Activated CD8-positive, alpha-beta memory T cell treated with anti-CD3 and anti-CD28 coated beads, Interleukin-2, amount 50 U/mL, for 24 hours (primary cell): ENCODE measurements around the gene CCN5.

ENCODE experiments used
- DNase-seq: peaks from one replicate; pipeline ENCODE4 v3.0.0-alpha.2; 2020; ENCODE audit errors: extremely low read depth

Gene CCN5

DNA sequence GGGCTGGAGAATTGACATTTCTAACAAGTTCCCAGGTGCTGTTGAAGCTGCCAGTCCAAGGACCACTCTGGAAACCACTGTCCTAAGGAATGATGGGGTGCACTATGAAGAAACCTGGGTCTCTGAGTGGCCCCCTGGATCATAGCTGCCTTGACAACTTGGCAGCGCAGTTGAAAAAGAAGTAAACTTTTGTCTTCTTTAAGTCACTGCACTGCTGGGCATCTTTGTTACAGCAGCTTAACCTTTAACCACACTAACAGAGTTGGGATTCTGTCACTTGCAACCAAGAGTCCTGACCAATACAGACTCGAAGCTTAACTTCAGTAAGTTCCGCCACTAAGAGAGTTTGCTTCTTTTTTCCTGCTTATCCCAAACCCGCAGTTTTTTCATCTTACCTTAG, 21.9 kb downstream of the CCN5 start:
- DNase-seq: no peak

DNA sequence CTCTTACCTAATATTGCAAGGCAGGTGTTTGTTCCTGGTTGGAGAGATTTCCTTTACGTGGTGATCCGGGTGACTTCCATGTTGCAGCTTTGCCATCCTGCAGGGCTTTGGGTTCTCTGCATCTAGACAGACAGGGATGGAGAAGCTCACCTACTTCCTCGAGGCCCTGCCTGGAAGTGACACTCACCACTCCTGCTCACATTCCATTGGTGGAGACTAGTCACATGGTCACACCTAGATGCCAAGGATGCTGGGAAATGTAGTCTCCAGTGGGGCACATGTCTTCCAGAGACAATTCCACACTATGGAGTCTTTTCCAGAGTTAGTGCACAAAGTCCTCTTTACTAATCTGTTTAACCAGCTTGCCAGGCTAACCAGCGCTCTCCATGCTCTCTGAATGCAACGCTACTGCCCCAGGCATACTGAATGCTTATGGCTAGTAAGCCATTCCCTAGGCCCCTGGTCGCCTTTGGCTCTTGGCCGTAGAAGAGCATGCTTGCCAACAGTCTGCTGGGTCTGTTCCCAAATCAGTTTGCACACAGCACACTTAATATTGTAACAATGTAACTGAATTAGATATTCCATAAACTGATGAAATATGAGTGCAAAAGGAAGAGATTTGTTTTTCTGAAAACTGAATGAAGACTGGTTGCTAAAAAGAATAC, 23.8 kb downstream of the CCN5 start:
- no peak for DNase-seq

DNA sequence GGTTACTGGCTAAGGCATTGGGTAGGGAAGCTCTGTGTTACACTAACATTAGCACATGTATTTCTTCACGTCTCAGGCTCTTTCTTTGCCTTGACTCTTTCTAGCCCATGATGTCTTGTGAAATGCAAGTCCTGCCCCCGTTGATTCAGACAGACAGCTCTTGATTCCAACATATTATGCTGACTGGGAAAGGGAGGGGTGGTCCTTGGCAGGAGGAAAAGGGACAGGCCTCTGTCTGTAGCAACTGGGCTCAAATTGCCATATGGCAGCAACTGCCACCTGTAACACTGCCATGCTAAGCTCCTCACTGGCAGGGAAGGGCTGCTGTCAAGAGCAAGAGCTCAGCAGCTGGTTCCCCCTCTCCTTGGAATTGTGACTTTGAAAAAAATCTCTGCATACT, 24.8 kb downstream of the CCN5 start:
- DNase-seq: no peak

DNA sequence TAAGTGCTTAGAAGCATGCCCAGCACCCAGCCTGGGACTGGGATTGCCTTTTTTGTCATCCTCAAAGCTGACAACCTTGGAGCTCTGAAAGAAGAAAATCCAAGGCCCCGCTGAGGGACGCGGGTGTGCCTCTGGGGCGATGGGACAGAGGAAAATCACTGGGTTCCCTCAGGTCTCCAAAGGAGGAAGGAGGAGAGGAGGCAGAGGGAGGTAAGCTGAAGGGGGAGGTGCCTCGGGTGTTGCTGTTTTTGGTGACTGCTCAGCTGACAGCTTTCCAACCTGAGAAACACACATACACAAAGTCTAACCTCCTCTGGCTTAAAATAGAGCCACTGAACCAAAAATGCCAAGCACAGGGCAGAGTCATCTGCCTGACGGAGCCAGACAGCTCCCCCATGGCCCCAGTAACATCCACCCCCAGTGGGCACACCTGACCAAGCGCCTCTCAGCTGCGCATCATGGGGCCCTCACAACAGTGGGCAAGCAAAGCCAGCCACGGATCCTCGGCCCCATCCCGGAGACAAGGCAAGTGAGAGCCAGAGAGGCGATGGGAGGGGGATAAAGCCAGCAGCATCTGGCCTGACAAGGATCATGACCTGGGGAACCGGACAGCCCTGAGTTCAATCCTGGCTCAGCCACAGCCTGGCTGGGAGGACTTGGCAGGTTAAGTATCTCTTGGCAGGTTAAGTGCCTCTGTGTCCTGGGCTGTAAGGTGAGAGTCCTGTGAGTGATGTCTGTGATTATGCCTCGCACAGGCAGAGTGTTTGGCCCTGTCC, 27.3 kb downstream of the CCN5 start:
- no peak for DNase-seq

DNA sequence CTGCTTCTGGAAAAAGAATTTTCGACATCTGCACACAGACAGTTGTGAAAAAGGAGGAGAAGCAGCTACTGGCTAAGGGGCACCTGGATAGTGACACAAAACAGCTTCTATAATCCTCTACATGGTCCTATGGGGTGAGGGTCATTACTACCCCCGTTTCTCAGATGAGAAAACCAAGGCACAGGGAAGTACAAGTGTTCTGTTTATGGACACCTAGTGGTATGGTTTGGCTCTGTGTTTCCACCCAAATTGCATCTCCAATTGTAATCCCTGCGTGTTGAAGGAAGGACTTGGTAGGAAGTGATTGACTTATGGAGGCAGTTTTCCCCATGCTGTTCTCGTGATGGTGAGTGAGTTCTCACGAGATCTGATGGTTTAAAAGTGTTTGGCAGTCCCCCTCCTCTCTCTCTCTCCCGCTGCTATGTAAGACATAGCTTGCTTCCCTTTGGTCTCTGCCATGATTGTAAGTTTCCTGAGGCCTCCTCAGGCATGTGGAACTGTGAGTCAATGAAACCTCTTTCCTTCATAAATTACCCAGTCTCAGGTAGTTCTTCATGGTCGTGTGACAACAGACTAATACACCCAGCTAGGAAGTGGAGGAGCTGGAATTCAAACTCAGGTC, 28.0 kb downstream of the CCN5 start:
- no peak for DNase-seq

DNA sequence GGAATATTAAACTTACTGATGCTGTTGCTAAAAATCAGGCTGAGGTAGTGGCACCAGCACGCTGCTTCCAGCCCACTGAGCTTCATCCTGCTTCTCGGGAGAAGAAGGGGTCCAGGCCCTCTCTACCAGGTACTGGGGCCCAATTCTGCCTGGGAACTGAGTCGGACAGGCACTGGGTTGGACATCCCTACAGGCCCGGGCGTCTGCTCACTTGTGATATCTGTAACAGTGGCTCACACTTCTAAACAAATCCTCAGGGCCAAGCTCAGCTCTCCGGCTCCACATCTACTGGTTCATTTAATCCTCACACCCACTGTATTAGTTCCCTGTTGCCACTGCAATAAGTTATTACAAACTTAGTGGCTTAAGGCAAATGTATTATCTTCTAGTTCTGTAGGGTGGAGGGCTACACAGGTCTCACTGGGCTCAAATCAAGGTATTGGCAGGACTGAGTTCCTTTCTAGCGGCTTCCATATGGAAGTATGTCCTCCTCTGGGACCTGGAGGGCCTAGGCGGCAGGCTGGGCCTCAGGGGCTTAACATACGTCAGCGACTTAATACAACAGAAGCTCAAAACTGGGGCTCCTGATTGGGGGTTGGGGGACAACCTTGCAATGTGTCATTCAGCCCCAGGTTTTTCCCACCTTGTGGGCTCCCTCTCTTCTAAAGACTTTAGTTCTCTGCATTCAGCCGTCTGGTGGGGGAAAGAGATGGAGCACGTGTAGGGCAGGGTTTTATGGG, 28.9 kb downstream of the CCN5 start:
- DNase-seq: no peak

DNA sequence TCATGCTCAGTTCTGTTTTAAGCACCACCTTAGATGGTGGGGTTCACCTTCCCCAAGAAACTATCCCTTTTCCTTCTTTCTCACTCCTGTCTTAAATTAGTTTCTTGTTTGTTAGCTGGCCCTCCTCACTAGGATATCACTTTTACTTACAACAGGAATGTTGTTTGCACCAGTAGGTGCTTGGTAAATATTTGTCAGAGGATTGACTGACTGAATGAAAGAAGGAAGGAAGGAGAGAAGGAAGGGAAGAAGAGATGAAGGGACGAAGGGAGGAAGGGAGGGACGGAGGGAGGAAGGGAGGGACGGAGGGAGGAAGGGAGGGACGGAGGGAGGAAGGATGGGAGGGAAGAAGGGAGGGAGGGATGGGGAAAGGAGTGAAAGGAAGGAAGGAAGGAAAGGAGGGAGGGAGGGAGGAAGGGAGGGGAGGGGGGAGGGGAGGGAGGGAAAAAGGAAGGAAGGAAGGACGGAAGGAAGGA, 30.0 kb downstream of the CCN5 start:
- no peak for DNase-seq

DNA sequence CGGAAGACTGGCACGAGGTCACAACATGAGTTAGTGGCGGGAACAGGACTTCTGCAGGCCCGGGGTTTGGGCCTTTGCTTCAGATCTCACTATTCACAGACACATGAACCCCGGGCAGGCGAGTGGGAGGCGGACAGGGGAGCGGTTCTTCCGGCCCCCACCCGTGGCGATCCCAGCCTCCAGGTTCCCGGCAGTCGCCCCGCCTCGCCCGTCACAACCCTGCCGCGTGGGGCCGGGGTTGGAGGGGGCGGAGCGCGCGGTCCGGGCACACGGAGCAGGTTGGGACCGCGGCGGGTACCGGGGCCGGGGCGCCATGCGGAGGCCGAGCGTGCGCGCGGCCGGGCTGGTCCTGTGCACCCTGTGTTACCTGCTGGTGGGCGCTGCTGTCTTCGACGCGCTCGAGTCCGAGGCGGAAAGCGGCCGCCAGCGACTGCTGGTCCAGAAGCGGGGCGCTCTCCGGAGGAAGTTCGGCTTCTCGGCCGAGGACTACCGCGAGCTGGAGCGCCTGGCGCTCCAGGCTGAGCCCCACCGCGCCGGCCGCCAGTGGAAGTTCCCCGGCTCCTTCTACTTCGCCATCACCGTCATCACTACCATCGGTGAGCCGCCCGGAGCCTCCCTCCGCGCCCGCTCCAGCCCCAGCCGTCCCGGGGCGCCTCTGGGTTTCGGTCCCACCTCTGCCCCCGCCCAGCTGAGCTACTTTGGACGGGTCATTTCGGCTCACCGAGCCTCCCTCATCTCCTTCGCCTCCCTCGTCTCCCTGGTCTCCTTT, 30.6 kb downstream of the CCN5 start, which contains the start of gene KCNK15:
Gene KCNK15, plus strand, starts transcription at position 268 of the 769 bp plus-strand sequence. Its CDS starts 46 bp downstream, at position 314.
- DNase-seq: no peak

DNA sequence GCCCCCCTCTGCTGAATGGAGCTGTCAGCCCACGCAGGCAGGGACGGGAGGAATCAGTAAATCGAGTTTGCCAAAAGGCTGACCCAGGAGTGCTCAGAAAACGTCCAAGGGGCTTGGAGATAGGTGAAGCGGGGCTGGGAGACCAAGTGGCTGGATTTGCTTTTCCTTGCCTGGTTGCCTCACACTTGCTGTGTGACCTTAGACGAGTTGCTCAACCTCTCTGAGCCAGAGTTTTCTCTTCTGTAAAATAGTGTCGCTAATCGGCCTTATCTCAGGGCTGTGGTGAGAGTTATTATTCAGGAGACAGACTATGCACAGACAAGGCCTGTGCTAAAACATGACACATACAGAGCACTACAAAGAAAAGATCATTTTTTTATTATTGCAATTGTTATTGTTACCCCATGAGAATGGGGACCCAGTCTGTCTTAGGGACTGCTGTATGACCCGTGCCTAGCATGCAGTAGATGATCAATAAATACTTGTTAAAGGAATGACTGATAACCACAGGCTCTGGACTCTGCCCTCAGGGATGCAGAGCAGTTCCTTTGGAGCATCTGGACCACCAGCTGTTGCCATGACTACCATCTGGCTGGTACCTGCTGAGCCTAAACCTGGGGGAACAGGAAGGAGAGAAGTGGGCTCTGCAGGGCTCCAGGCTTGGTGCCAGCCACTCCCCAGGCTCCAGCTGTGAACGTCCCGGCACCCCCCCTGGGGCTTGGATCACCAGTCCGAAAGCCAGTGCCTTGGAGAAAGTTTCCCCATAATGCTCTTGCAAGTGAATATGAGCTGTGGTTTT, 31.4 kb downstream of the CCN5 start:
- no peak for DNase-seq

DNA sequence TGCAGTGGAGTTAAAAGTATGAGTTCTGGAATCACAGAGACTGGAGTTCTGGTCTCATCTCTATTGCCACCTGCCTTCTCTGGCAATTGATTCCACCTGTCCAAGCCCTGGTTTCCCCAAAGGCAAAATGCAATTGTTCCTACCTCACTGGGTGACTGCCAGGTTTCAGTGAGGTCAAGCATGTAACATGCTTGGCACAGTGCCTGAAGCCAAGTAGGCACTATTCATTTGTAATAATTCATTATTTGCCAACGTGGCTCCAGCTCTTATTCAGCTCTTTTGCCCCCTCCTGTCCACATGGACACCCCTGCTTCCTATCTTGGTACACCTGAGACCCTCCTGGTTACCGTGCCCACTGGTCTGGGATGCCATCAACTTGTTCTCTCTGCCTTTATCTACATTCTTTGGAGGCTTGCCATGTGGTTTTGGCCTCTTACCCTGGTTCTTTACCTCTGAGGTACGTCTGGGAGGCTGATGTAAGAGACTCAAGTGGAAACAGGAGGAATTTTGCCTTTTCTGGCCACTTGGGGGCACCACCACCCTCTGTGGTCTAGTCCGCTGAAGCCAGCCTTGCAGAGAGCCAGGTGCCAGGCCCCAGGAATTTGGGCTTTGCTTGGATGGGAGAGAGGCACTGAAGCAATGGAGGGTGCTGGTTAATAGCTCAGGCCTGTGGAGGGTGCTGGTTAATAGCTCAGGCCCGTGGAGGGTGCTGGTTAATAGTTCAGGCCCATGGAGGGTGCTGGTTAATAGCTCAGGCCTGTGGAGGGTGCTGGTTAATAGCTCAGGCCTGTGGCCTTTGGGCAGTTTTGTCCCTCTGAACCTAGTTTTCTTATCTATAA, 32.2 kb downstream of the CCN5 start:
- DNase-seq: no peak

DNA sequence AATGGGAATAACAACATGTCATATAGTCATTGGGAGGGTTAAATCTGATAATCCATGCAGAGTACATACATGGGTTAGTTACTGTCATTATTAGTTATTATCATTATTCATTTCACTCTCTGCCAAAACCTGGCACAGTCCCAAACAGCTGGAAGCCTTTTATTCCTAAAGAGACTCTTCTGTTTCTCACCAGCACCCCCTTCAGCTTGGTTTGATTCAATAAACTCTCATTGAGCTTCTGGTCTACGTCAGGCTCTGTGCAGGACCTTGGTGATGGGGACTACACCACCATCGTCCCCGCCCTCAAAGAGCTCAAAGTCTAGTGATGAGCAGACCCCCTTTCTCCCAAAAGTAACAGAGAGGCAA, 32.8 kb downstream of the CCN5 start:
- DNase-seq: no peak

DNA sequence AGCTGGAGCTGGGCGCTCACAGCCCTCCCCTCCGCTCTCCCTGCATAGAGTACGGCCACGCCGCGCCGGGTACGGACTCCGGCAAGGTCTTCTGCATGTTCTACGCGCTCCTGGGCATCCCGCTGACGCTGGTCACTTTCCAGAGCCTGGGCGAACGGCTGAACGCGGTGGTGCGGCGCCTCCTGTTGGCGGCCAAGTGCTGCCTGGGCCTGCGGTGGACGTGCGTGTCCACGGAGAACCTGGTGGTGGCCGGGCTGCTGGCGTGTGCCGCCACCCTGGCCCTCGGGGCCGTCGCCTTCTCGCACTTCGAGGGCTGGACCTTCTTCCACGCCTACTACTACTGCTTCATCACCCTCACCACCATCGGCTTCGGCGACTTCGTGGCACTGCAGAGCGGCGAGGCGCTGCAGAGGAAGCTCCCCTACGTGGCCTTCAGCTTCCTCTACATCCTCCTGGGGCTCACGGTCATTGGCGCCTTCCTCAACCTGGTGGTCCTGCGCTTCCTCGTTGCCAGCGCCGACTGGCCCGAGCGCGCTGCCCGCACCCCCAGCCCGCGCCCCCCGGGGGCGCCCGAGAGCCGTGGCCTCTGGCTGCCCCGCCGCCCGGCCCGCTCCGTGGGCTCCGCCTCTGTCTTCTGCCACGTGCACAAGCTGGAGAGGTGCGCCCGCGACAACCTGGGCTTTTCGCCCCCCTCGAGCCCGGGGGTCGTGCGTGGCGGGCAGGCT, 35.1 kb downstream of the CCN5 start:
- DNase-seq: no peak

DNA sequence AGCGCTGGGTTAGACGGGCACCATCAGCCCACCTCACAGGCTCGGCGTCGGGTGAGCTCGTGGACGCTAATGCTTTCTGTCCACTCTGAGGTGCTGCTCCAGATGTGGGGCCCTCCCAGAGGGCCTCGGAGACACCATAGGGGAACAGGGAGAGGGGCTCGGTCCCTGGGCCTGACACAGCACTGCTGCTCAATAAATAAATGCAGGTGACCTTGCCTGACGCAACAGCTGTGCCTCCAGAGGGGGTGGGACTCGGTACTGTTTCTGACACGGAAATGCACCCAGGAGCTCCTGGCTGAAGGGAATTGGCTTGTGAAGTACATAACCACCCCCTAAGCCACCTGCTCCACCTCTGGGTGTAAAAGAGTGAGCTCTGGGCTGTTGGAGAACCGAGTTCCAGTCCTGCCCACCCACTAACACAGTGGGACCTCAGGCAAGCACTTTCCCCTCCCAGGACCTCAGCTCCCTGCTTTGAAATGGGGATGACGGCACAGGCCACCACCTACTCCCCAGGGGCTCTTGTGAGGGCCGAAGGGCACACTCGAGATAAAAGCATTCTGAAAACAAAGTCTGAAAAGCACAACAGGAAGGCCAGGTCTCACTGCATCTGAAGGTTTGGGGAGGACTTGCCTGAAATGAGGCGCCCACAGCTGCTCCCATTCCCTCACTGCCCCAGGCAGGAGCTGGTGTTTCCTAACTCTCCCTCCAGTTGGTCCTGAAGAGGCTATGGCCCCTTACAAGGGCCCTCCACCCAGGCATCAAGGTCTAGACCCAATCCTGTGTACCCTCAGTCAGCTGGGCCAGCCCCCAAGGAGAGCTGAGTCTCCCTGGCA, 37.1 kb downstream of the CCN5 start:
- no peak for DNase-seq

DNA sequence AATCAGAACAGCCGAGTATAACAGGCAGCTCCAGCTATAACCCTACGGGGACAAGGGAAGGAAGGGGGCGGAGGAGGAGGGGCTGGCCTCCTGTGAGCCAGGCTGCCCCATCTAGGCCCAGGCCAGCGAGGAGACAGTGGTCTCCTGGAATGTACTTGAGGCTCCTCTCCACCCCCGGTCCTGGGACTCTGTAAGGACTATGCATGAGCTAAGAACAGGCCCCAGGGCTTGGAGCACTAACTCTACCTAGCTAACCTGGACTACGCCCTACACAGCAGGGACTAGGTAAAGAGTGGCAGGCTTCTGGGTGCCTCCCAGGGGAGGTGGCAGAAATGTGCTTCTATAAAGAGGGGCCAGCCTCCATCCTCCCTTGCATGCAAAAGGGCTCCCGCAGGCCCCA, 39.4 kb downstream of the CCN5 start:
- no peak for DNase-seq

DNA sequence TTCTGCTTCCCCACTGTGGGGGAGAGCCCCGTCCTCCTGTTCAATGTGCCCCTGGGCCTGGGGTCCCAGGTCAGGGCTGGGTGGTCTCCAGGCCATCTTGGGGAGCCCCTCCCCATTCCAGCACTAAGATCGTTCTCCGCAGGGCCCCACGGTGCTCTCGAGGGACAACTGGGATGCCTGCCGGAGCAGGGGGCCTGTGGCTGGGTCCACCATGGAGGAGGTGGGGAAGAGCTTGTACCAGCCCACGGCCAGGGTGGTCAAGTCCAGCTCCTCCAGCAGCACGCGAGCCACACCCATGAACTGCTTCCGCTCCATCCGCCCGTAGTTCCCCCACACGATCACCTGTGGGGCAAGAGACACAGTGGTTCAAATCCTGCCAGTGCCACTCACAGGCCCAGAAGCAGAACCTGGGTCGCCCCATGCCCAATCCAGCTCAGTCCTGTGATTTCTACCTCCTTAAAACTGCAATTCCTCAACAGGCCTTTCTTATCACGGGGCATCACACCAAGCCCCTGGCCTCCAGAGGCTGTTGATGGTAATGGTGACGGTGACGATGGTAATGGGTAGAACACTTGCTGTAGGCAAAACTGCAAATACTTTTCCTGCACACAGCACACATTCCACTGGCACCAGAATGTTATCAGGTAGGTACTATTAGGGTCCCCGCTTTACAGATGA, 41.0 kb downstream of the CCN5 start:
- no peak for DNase-seq

DNA sequence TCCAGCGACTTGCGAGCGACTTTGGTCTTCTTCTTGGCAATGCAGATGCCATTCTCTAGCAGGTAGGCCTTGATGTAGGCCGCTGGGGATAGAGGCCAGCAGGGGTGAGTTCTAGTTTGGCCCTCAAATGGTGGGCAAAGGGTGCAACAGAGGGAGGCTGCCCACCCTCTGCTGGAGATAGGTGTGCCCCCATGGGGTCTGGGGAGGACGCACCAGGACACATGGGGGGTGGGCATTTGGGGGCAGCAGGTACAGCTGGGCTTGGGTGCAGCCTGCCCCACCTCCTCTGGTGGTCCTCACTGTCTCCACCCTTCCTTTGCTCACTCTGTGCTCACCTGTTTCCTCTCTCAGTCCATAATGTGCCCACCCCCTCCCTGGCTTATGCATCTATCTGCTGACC, 41.8 kb downstream of the CCN5 start:
- DNase-seq: no peak

DNA sequence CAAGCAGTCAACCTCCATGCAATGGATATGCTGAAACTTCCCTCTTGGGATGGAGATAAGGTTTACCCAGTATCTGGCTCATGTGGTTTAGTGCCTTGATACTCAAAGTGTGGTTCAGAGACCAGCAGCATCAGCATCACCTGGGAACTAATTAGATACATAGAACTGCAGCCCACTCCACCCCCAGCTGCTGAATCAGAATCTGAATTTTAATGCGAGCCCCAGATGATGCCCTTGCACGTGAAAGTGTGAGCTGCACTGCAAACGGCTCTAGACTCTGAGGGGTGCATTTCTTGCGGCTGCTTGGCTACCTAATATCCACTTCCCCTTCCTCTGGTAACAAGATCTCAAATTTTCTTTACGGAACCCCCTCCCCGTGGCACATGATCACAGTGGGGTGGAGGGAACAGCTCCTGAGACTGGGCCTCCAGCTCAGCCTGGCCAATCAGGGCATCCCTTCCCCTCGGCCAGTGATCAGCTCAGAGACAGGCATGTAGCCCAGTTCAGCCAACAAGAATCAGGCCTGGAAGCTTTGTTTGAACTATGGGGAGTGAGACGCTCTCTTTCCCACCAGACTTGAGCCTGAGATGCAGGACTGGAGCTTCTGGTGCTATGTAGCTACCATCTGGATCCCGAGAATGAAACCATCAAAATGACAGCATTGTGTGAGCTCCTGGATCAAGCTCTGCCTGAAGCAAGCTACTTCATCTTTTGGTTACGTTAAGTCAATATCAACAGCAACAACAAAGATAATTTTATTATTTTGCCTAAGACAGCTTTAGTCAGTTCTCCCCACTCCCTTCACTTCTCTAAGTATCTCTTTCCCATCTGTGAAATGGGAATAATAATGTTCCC, 43.3 kb downstream of the CCN5 start:
- DNase-seq: no peak
